ENCODE data around the gene YBX1.

YBX1 gene

DNA sequence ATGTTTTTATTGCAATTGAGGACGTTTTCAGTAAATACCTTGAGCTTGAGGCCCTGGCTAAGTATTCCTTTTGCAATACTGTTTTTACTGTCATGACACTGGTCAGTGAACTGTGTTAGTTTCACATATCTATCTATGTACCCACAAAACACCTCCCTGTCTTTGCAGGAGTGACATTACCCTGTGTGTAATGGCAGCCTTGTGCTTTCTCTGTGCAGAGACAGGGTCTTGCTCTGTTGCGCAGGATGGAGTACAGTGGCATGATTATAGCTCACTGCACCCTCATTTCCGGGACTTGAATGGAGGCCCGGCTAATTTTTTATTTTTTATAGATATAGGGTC is 8.9 kb downstream of the YBX1 start:
- Histone ChIP-seq H3K4me1 (ENCODE audit: control insufficient read depth, insufficient read depth, low read length) (peaks cover 23% of the 10 kb centered on the region), H3K4me3 (ENCODE audit: low read depth, low read length) (no peak overlapping the region), H3K27ac (ENCODE audit: extremely low read depth, low read depth, low read length) (no peak overlapping the region), H3K36me3 (ENCODE audit: control insufficient read depth in 2 of 2, insufficient read depth in 1 of 2, low read length in 2 of 2) (peaks cover 3 to 82% of the 10 kb centered on the region in 2 experiments; a peak in 2 of 3 replicates), H3K9me3 (ENCODE audit: control insufficient read depth, insufficient read depth, low read depth, low read length) (no peaks in the 10 kb centered on the region)
- CTCF ChIA-PET = interaction anchor here (0.6 to 1.6 kb wide), 6 partner anchors 18 to 544 kb away, joined by 3 to 6 read pairs (median 4); no protein-coding TSS in a partner anchor
- TF ChIP-seq, protein P1, sequence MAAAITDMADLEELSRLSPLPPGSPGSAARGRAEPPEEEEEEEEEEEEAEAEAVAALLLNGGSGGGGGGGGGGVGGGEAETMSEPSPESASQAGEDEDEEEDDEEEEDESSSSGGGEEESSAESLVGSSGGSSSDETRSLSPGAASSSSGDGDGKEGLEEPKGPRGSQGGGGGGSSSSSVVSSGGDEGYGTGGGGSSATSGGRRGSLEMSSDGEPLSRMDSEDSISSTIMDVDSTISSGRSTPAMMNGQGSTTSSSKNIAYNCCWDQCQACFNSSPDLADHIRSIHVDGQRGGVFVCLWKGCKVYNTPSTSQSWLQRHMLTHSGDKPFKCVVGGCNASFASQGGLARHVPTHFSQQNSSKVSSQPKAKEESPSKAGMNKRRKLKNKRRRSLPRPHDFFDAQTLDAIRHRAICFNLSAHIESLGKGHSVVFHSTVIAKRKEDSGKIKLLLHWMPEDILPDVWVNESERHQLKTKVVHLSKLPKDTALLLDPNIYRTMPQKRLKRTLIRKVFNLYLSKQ (tag by site-specific recombination; IDR thresholded peaks at IDR 0.05; ENCODE audit: borderline replicate concordance) = no peak
- TF ChIP-seq ZNF510 (tag by site-specific recombination; IDR thresholded peaks at IDR 0.05; ENCODE audit: insufficient replicate concordance) (no peak), OVOL3 (tag by site-specific recombination; IDR thresholded peaks at IDR 0.05) (no peak), ZNF19 (tag by site-specific recombination; IDR thresholded peaks at IDR 0.05; ENCODE audit: low read depth) (no peak), ZNF266 (tag by site-specific recombination; IDR thresholded peaks at IDR 0.05; ENCODE audit: low read depth) (no peak), ZNF292 (tag by site-specific recombination; IDR thresholded peaks at IDR 0.05; ENCODE audit: borderline replicate concordance, low read depth) (no peak), OSR2 (tag by site-specific recombination; IDR thresholded peaks at IDR 0.05) (no peak), ZNF473 (tag by site-specific recombination; IDR thresholded peaks at IDR 0.05) (no peak)
- TF ChIP-seq, protein P2, sequence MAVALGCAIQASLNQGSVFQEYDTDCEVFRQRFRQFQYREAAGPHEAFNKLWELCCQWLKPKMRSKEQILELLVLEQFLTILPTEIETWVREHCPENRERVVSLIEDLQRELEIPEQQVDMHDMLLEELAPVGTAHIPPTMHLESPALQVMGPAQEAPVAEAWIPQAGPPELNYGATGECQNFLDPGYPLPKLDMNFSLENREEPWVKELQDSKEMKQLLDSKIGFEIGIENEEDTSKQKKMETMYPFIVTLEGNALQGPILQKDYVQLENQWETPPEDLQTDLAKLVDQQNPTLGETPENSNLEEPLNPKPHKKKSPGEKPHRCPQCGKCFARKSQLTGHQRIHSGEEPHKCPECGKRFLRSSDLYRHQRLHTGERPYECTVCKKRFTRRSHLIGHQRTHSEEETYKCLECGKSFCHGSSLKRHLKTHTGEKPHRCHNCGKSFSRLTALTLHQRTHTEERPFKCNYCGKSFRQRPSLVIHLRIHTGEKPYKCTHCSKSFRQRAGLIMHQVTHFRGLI (tag by site-specific recombination; IDR thresholded peaks at IDR 0.05) = no peak
- TF ChIP-seq, protein P3, sequence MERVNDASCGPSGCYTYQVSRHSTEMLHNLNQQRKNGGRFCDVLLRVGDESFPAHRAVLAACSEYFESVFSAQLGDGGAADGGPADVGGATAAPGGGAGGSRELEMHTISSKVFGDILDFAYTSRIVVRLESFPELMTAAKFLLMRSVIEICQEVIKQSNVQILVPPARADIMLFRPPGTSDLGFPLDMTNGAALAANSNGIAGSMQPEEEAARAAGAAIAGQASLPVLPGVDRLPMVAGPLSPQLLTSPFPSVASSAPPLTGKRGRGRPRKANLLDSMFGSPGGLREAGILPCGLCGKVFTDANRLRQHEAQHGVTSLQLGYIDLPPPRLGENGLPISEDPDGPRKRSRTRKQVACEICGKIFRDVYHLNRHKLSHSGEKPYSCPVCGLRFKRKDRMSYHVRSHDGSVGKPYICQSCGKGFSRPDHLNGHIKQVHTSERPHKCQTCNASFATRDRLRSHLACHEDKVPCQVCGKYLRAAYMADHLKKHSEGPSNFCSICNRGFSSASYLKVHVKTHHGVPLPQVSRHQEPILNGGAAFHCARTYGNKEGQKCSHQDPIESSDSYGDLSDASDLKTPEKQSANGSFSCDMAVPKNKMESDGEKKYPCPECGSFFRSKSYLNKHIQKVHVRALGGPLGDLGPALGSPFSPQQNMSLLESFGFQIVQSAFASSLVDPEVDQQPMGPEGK (tag by site-specific recombination; IDR thresholded peaks at IDR 0.05) = no peak
- POLR2A ChIA-PET = interaction anchor here (0.8 to 2.9 kb wide), 3 partner anchors 8 to 76 kb away, joined by 5 to 19 read pairs (median 6); partner anchors contain the start of genes C1orf50, P3H1 and YBX1

DNA sequence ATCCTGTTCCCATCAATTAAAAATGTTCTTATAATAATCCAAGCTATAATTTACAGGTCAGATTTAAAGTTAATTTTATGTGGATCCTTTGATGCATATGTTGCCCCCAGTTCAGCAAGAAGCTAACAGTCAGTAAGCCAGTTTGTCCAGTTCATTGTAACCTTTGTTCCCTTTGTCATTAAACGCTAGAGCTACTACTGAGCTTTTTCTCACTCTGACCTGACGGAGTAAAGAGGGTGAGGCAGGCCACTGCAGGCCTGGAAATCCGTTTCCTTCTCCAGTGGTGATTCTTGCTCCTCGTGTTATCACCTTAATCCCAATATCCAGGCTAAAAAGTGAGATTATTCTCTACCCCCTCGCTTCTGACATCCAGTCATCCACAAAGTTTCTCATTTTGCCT is 10.2 kb downstream of the YBX1 start:
- ChIA-PET CTCF (no interaction called here), POLR2A (interaction anchor here (2.9 kb wide), 1 partner anchor 10 kb away, joined by 19 read pairs; the partner anchor contains the start of gene YBX1)
- no peak overlapping the region for H3K4me3 ChIP-seq (ENCODE audit: low read depth, low read length)
- H3K9me3 ChIP-seq (ENCODE audit: control insufficient read depth, insufficient read depth, low read depth, low read length) = no peaks in the 10 kb centered on the region
- peaks cover 8 to 83% of the 10 kb centered on the region in 2 experiments for H3K36me3 ChIP-seq (ENCODE audit: control insufficient read depth in 2 of 2, insufficient read depth in 1 of 2, low read length in 2 of 2)
- H3K27ac ChIP-seq (ENCODE audit: extremely low read depth, low read depth, low read length) = no peak overlapping the region
- peaks cover 17% of the 10 kb centered on the region for H3K4me1 ChIP-seq (ENCODE audit: control insufficient read depth, insufficient read depth, low read length)
- TF ChIP-seq ZNF335 (tag by site-specific recombination; conservative IDR thresholded peaks at IDR 0.05) = no peak
- TF ChIP-seq ZNF214 (tag by site-specific recombination; IDR thresholded peaks at IDR 0.05; ENCODE audit: borderline replicate concordance) = no peak
- no peak for TF ChIP-seq WT1 (tag by site-specific recombination; IDR thresholded peaks at IDR 0.05)
- TF ChIP-seq ZNF624 (tag by site-specific recombination; IDR thresholded peaks at IDR 0.05) = no peak
- TF ChIP-seq HOXD13 (CRISPR knock-in tag; IDR thresholded peaks at IDR 0.05; ENCODE audit: borderline replicate concordance) = no peak
- TF ChIP-seq, protein P4, sequence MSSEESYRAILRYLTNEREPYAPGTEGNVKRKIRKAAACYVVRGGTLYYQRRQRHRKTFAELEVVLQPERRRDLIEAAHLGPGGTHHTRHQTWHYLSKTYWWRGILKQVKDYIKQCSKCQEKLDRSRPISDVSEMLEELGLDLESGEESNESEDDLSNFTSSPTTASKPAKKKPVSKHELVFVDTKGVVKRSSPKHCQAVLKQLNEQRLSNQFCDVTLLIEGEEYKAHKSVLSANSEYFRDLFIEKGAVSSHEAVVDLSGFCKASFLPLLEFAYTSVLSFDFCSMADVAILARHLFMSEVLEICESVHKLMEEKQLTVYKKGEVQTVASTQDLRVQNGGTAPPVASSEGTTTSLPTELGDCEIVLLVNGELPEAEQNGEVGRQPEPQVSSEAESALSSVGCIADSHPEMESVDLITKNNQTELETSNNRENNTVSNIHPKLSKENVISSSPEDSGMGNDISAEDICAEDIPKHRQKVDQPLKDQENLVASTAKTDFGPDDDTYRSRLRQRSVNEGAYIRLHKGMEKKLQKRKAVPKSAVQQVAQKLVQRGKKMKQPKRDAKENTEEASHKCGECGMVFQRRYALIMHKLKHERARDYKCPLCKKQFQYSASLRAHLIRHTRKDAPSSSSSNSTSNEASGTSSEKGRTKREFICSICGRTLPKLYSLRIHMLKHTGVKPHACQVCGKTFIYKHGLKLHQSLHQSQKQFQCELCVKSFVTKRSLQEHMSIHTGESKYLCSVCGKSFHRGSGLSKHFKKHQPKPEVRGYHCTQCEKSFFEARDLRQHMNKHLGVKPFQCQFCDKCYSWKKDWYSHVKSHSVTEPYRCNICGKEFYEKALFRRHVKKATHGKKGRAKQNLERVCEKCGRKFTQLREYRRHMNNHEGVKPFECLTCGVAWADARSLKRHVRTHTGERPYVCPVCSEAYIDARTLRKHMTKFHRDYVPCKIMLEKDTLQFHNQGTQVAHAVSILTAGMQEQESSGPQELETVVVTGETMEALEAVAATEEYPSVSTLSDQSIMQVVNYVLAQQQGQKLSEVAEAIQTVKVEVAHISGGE (tag by site-specific recombination; conservative IDR thresholded peaks at IDR 0.05; ENCODE audit: low read depth) = no peak
- no peak for TF ChIP-seq ZNF529 (tag by site-specific recombination; IDR thresholded peaks at IDR 0.05; ENCODE audit: insufficient replicate concordance)
- TF ChIP-seq TCF7L2 (IDR thresholded peaks at IDR 0.05; ENCODE audit: borderline replicate concordance, low read depth, low read length) = no peak
- no peak for TF ChIP-seq ZNF501 (tag by site-specific recombination; IDR thresholded peaks at IDR 0.05)
- TF ChIP-seq, protein P5, sequence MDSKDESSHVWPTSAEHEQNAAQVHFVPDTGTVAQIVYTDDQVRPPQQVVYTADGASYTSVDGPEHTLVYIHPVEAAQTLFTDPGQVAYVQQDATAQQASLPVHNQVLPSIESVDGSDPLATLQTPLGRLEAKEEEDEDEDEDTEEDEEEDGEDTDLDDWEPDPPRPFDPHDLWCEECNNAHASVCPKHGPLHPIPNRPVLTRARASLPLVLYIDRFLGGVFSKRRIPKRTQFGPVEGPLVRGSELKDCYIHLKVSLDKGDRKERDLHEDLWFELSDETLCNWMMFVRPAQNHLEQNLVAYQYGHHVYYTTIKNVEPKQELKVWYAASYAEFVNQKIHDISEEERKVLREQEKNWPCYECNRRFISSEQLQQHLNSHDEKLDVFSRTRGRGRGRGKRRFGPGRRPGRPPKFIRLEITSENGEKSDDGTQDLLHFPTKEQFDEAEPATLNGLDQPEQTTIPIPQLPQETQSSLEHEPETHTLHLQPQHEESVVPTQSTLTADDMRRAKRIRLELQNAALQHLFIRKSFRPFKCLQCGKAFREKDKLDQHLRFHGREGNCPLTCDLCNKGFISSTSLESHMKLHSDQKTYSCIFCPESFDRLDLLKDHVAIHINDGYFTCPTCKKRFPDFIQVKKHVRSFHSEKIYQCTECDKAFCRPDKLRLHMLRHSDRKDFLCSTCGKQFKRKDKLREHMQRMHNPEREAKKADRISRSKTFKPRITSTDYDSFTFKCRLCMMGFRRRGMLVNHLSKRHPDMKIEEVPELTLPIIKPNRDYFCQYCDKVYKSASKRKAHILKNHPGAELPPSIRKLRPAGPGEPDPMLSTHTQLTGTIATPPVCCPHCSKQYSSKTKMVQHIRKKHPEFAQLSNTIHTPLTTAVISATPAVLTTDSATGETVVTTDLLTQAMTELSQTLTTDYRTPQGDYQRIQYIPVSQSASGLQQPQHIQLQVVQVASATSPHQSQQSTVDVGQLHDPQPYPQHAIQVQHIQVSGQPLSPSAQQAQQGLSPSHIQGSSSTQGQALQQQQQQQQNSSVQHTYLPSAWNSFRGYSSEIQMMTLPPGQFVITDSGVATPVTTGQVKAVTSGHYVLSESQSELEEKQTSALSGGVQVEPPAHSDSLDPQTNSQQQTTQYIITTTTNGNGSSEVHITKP (tag by site-specific recombination; IDR thresholded peaks at IDR 0.05) = no peak
- TF ChIP-seq HOXA7 (CRISPR knock-in tag; IDR thresholded peaks at IDR 0.05; ENCODE audit: borderline replicate concordance) = no peak
- TF ChIP-seq ZNF629 (tag by site-specific recombination; IDR thresholded peaks at IDR 0.05) = no peak

Data from HEK293 (cell line).